ENCODE data around the gene PFDN6.

GRCh38 chr6:33317669-33318425 lies 28.4 kb downstream of the PFDN6 start, which contains the start of gene ZBTB22:
- TF ChIP-seq YY1 (IDR thresholded peaks at IDR 0.05; ENCODE audit: insufficient read depth, insufficient read length): no peak
- TF ChIP-seq SUZ12 (IDR thresholded peaks at IDR 0.05; ENCODE audit: extremely low read depth, insufficient read depth, insufficient read length): no peak
- no peak for TF ChIP-seq ZNF274 (IDR thresholded peaks at IDR 0.05; ENCODE audit: low read depth, low read length)
